Stimulated activated CD8-positive, alpha-beta memory T cell treated with anti-CD3 and anti-CD28 coated beads, Interleukin-15, amount 100 ng/mL, for 4 hours (primary cell): ENCODE data around the gene SDHA.
"Not testable (repeated sequence)": the region's sequence is repeated elsewhere in the genome, so short reads cannot be mapped to it uniquely, and the experiment has no call there.

Source experiments
- DNase-seq, 2 donors: peaks; one replicate each; pipeline ENCODE4 v3.0.0-alpha.2; 2020; ENCODE audit warnings: low read depth in 2 of 2

The SDHA gene

DNA sequence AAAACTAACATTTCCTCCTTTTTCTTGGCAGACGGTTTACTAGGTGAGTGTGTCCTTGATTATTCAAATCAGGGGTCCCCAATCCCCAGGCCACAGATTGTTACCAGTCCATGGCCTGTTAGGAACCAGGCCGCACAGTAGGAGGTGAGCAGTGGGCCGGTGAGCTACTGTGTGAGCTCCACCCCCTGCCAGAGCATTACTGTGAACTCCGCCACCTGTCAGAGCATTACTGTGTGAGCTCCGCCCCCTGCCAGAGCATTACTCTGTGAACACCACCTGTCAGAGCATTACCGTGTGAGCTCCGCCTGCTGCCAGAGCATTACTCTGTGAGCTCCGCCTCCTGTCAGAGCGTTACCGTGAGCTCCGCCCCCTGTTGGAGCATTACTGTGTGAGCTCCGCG lies 39.0 kb downstream of the SDHA start:
- DNase-seq, result no peak

DNA sequence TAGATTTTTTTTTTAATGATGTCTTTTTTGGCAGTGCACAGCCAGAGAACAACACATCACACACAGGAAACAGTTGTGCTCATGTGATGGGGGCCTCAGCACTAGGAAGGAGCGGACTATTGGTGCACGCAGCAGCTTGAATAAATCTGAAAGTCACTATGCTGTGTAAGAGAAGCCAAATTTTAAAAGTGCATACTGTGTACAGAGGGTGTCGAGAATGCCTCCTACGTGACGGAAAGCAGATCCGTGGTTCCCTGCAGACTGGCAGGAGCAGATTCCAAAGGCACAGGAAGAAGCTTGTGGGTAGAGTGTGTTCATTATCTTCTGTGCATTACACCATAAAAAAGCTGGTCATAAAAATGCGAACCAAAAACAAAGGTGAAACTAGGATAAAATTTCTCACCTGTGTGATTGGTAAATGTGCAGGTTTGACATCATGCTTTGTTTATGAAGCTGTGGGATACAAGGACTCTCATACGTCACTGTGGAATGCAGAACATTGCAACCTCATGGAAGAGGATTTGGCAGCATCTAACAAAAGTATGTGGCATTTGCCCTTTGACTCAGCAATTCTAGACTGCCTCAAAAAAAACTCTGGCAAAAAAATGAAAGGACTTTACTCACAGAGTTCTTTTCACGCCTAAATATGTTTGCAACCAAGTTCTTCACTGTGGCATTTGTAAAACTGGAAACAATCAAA lies 45.3 kb downstream of the SDHA start:
- DNase-seq, result not testable (repeated sequence)

- no peak for DNase-seq
These were observed 46.2 kb downstream of the SDHA start for GRCh38 chr5:264338-264737.

DNA sequence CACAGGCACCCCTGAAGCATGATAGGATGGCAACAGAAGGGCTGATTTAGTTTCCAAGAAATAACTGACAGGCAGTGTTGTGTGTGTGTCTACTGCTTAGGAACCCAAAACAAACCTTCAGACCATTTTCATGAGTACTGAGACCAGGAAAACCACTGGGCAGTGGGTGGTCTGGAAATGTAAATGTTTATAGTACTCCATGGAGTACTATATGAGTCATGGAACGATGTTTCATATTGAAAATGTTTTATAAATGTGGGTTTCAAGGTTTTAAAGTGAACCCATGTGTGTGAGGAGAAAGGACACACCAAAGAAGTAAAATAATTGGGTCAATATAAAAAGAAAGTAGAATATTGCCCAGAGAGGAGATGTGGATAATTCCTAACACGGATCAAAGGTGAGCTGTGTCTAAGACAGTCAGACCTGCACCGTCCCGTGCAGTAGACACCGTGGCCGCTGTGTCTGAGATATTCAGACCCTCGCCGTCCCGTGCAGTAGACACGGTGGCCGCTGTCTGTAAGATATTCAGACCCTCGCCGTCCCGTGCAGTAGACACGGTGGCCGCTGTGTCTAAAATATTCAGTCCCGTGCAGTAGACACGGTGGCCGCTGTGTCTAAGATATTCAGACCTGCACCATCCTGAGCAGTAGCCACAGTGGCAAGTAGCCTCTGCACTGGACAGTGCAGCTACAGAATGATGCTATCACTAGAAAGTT lies 48.3 kb downstream of the SDHA start:
- not testable (repeated sequence) for DNase-seq

DNA sequence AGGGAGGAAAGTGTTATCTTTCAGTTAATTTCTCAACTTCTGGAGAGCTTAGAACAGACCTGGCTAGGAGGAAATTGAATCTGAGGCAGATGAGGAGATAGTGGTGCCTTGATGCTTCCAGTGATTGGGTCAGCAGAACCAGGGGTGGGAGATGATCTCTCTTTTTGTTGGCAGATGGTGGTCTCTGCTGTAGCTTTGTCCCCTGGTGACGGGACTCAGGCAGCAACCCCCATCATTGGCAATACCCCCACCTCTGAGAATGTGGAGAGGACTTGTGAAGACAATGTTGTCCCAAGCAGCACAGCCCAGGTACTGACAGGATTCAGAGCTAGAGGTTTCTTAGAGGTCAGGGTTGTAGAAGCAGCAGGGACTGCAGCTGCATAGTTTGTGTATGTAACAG lies 49.6 kb downstream of the SDHA start:
- no peak for DNase-seq

DNA sequence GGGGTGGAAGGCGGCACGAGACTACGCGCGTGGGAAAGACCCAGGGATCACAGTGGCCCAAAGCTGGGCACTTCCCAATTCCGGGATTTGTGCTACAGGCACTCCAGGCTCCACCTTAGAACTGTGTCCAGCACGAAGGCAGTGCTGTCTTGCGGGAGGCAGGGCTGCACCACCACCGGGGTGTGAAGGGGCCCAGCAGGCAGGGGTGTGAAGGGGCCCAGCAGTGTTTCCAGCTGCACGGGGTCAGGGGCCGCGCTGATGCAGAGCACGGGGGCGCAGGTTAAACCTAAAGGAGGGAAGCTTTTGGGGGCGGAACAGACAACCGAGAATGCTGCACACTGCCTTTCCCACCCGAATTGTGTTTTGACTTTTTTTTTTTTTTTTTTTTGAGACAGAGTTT lies 52.2 kb downstream of the SDHA start:
- no peak for DNase-seq

GRCh38 chr5:271828-272167 lies 53.7 kb downstream of the SDHA start:
- DNase-seq, result not testable (repeated sequence)

DNA sequence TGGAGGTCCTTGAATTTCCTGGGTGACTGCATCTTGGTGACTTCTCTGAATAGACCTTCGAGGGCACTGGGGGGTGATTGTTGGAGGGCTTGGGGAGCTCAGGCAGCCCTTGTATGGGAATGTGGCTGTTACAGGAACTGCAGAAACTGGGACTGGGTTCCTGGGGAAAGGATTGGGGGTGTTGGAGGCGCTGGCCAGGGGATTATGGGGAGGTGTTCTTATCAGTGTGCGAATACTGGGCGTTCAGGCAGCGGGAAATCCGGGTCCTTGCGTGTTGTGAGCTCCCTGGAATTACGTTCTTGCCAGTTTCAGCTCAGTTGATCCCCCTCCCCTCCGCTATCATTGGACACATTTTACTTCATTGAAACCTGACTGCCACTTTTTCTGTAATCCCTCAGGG lies 55.0 kb downstream of the SDHA start:
- DNase-seq, result not testable (repeated sequence)

DNA sequence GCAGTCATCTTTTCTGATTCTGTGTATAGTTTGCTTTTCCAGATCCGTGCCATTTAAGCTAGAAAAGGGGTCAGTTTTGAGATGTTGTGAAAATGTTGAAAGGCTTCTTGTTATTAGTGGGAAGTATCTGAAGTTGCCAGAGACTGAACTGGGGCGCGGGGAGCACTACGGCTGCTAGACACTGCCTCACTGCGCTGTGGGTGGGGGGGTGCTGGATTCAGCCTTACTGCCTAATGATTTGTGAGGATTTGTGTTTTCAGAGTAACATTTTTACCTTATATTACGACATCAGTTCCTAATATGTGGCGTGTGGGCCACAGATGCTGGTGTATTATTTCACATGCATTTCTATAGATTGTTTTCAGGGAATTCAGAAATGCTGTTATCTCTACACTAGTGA lies 55.4 kb downstream of the SDHA start:
- not testable (repeated sequence) for DNase-seq

DNA sequence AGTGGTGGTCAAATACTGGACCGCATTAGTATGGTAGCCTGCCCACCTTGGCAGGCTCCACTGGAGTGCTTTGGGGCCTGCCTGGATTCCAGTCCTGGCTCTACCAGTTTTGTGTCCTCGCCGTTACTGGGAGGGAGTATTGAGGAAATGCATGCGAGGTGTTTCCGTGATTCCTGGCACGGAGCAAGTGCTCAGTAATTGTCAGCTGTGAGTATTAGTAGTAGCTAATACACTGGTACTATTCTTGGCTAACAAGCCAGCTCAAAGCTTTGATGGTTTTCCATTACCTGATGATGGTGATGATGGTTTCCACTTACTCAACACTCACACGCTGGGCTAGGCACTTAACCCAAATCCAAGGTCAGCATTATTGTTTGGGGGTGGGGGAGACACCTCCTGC lies 56.2 kb downstream of the SDHA start:
- not testable (repeated sequence) for DNase-seq

DNA sequence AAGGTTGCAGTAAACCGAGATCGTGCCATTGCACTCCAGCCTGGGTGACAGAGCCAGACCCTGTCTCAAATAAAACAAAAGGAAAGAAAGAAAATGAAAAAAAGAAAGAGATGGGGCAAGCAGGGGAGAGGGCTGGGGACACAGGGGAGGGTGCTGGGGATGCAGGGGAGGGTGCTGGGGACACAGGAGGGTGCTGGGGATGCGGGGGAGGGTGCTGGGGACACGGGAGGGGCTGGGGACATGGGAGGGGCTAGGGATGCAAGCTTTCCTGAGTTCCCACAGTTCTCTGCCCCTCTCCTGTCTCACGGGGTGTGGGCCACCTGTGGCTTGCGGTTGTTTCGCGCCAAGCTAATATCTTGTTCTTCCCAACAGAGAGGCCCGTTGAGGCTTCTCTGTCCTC lies 60.5 kb downstream of the SDHA start:
- DNase-seq, result no peak

DNA sequence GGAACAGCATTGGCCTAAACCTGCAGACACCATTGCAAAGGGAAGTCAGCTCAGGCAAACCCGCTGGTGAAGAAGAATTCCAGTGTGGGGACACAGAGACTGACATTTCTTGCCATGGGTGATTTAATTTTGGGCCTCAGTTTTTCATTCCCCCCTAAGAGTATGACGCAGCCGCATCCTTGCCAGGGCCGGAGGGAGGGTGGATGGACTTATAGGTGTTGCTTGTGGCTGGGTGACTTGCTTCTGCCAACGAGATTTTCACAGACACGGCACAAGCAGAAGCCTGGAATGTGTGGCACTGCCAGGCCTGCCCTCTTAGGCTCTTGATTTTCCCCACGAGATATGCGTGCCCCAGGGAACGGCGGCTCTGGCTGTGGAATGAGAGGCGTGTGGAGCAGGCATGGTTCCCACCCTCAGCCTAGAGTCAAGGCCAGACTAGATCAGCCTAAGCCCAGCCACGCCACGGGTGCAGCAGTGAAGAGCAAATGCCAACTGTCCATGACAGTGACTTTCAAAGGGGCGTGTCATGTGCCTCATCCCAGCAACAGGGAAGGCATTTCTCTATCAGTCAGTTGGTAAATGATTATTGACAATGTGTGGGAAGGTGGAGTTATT lies 61.0 kb downstream of the SDHA start:
- not testable (repeated sequence) for DNase-seq

DNA sequence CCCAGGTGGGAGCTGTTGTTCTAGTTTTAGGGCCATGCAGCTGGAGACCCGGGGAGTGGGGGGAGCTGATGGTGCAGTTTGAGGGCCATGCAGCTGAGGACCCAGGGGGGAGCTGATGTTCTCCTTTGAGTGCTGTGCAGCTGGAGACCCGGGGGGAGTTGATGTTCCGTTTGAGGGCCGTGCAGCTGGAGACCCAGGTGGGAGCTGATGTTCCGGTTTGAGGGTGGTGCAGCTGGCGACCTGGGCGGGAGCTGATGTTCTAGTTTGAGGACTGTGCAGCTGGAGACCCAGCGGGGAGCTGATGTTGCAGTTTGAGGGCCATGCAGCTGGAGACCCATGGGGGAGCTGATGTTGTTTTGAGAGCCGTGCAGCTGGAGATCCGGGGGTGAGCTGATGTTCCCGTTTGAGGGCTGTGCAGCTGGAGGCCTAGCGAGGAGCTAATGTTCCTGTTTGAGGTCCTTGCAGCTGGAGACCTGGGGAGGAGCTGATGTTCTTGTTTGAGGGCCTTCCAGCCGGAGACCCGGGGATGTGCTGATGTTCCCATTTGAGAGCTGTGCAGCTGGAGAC lies 68.0 kb downstream of the SDHA start:
- DNase-seq, result no peak

DNA sequence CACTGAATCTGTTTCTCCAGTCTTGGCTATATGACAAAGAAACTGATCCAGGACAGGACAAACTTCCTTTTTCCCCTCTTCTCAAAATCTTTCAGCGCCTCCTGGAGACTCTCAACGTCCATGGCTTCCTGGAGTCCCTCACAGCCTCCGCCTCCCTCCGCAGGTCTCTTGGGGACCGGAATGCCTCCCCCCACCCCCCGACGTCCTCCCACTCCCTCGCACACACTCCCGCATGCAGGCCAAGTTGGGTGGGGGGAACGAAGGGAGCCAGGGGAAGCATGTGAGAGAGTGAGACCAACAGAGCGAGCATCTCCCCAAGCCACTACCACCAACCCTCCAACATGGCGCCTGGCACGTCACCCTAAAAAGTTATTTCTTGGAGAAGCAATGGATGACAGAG lies 72.1 kb downstream of the SDHA start:
- not testable (repeated sequence) for DNase-seq

DNA sequence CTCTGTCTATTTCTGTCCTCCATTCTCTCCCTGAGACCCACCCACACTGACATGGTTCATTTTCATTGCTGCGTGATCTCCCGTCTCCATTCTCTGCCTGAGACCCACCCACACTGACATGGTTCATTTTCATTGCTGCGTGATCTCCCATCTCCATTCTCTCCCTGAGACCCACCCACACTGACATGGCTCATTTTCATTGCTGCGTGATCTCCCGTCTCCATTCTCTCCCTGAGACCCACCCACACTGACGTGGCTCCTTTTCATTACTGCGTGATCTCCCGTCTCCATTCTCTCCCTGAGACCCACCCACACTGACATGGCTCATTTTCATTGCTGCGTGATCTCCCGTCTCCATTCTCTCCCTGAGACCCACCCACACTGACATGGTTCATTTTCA lies 73.2 kb downstream of the SDHA start:
- not testable (repeated sequence) for DNase-seq

GRCh38 chr5:294788-295187 lies 76.7 kb downstream of the SDHA start:
- DNase-seq, result not testable (repeated sequence)

DNA sequence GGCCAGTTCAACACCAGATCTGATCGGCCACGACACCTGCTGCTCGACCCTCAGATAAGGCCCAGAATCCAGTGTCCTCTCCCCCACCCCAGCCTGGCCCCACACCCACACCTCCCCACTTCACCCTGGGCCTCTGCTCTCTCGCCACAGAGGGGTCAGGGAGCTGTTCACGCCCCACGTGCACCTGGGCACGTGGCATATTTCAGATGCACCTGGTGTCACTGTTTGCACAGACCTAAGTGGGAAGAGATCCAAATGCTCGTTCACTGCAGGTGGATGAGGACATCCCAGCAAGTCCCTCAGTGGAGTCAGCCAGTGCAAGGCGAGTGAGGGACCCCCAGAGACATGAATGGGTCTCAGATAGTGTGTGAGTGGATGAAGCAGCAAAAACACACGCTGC lies 78.1 kb downstream of the SDHA start:
- not testable (repeated sequence) for DNase-seq

DNA sequence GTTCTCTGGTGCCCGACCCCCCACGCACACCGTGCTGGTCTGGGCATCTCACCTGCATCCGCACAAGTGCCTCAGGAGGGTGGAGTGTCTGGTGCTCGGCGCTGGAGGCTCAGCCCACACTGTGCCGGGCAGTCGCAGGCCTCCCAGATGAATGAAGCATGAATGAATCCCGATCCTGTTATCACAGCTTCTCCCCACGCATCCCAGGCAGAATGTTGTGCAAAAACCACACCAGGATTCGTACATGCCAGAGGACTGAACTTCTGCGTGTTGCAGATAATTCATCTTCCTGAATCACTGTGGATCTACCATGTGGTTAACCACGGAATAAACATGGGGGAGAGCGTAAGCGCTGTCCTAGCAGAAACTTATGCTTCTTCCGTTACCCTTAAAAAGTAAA lies 78.8 kb downstream of the SDHA start:
- not testable (repeated sequence) for DNase-seq

- DNase-seq, result not testable (repeated sequence)
These were observed 79.3 kb downstream of the SDHA start for GRCh38 chr5:297448-297847.

DNA sequence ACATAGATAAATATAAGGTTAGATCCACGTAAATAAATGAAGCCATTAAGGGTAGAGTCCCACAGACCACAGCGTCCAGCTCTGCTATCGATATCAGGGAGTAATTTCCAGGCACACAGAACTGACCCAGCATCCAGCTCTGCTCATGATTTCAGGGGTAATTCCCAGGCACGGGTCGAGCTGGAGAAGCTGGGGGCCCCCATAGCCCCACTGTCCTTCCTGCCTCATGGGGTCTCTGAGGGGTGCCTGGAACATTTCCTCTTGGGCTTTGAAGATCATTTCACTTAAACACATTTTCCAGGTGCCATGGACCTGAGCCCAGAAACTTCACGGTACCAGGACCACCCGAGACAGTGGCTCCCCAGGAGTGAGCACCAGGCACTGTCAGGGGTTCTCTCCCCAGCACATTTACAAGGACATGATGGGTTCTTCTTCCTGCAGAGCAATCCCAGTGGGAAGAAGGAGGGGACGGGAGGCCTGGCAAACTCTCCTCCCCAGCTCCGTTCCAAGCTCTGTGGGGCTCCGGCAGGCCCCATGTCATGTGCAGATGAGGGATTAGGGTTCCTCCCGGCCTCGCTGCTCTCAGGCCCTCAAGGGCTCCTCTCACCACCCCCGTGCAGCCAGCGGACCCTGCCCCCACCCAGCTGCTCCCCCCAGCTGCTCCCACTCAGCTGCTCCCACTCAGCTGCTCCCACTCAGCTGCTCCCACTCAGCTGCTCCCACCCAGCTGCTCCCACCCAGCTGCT lies 80.0 kb downstream of the SDHA start:
- not testable (repeated sequence) for DNase-seq

DNA sequence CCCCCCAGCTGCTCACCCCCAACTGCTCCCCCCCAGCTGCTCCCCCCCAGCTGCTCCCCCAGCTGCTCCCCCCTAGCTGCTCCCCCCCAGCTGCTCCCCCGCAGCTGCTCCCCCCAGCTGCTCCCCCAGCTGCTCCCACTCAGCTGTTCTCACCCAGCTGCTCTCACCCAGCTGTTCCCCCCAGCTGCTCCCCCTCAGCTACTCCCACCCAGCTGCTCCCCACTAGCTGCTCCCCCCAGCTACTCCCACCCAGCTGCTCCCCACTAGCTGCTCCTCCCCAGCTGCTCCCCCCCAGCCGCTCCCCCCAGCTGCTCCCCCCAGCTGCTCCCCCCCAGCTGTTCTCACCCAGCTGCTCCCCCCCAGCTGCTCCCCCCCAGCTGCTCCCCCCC lies 80.6 kb downstream of the SDHA start:
- no peak for DNase-seq

GRCh38 chr5:299921-300320 lies 81.8 kb downstream of the SDHA start:
- not testable (repeated sequence) for DNase-seq
